ENCODE data around the gene TMEM236. TPM values are rescaled to one million over a fixed set of nuclear protein-coding genes. Genes with fewer than 3 reads are reported as not detected.

Gene TMEM236
- total and polyA plus RNA-seq, 9 of the 15 experiments (the other 6 are each of a cell fraction or from before 2014, with no cell fraction given), result 0.04 to 0.13 (median 0.04) TPM; not detected in 4

DNA sequence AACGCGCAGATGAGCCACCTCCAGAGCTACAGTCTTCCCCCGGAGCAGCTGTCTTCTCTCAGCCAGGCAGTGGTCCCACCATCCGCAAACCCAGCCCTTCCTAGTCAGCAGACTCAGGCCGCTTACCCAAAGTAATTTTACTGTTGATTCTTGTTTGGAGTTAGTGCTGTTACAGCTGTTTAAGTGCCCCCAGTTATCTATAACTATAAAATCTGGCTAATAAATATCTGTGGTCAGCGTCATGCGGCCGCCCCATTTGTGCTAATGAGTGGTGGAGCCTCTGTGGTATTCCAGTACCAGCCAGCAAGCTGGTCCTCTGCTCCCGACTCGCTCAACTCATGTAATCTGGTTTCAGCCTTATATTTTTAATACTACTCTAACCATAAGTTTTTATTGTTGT, 43.2 kb upstream of the TMEM236 start (continued):
- TF ChIP-seq LEF1 (IDR thresholded peaks at IDR 0.05) (no peak), CCAR2 (IDR thresholded peaks at IDR 0.05; ENCODE audit: low read depth, low read length) (no peak), MAFF (IDR thresholded peaks at IDR 0.05; ENCODE audit: low read length) (no peak), POLR2G (IDR thresholded peaks at IDR 0.05; ENCODE audit: low read depth, low read length) (no peak), HLTF (IDR thresholded peaks at IDR 0.05) (no peak)

DNA sequence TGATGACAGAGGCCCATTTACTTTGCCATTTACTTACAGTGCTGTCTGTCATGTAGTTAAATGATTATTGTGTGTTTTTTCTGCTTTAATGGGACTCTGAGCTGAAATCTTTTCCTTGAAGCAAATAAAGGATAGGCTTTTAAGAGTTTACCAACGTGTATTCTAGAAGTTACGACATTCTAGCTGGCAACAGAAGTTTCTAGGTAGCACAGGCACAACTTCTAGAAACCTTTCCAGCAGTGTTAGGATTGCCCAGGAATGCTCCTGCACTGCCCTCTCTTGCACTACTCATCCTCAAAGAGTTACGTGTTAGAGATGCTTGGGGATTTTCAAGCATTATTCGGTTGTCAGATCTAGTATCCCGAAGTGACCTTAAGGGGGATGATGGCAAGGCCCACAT, 42.5 kb upstream of the TMEM236 start:
- FAIRE-seq, result no peak
- no peak overlapping the region for H3K4me3 ChIP-seq
- H3K9me1 ChIP-seq (ENCODE audit: control insufficient read depth, insufficient read depth, low read length), result no peaks in the 10 kb centered on the region
- 89% methylated on average over 5 of the region's 5 CpGs for WGBS (ENCODE audit: insufficient coverage, low coverage, missing lambda C conversion rate)
- no peak for ATAC-seq
- no peaks in the 10 kb centered on the region for H3K4me1 ChIP-seq (replicated peaks in 1 of 2; ENCODE audit: control insufficient read depth in 2 of 2, insufficient read depth in 2 of 2, low read length in 2 of 2)
- ChIA-PET CTCF (ENCODE audit: low intra/inter-chr PET ratio) (no interaction called here), POLR2A (interaction anchor here (1.0 to 1.5 kb wide), 3 partner anchors 11 to 47 kb away, joined by 3 to 5 read pairs (median 4); no protein-coding TSS in a partner anchor)
- in situ Hi-C loops (cut with MboI) (no loop called here), intact Hi-C loops (cut with micrococcal nuclease) (no loop called here)
- H3K27ac ChIP-seq (ENCODE audit: extremely low read depth, low read depth, low read length), result no peak overlapping the region
- H3K27me3 ChIP-seq (ENCODE audit: control insufficient read depth in 2 of 2, insufficient read depth in 2 of 2, low read length in 2 of 2), result no peaks in the 10 kb centered on the region
- DNase-seq (ENCODE audit: extremely low read depth in 1 of 4, low spot score in 3 of 4), result no peak
- H3K9me3 ChIP-seq (replicated peaks; ENCODE audit: control insufficient read depth, insufficient read depth, low read depth, low read length), result no peaks in the 10 kb centered on the region
- no peaks in the 10 kb centered on the region for H3K79me2 ChIP-seq (ENCODE audit: control insufficient read depth, insufficient read depth, low read length)
- no peak overlapping the region for H3K9ac ChIP-seq (ENCODE audit: insufficient read depth in 1 of 2, low read depth in 2 of 2, low read length in 2 of 2)
- no peak for TF ChIP-seq TBL1XR1 (IDR thresholded peaks at IDR 0.05; ENCODE audit: low read length in 2 of 2)
- no peak for TF ChIP-seq POLR3G (IDR thresholded peaks at IDR 0.05; ENCODE audit: extremely low read depth, insufficient read length, insufficient replicate concordance)
- no peak for TF ChIP-seq SRSF7 (optimal IDR thresholded peaks at IDR 0.05; ENCODE audit: low read depth, low read length)
- TF ChIP-seq, protein P1, sequence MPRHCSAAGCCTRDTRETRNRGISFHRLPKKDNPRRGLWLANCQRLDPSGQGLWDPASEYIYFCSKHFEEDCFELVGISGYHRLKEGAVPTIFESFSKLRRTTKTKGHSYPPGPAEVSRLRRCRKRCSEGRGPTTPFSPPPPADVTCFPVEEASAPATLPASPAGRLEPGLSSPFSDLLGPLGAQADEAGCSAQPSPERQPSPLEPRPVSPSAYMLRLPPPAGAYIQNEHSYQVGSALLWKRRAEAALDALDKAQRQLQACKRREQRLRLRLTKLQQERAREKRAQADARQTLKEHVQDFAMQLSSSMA (CRISPR knock-in tag; IDR thresholded peaks at IDR 0.05), result no peak
- TF ChIP-seq MEIS2 (IDR thresholded peaks at IDR 0.05; ENCODE audit: partially characterized antibody), result no peak
- no peak for TF ChIP-seq TAF9B (IDR thresholded peaks at IDR 0.05; ENCODE audit: partially characterized antibody)
- TF ChIP-seq, protein P2, sequence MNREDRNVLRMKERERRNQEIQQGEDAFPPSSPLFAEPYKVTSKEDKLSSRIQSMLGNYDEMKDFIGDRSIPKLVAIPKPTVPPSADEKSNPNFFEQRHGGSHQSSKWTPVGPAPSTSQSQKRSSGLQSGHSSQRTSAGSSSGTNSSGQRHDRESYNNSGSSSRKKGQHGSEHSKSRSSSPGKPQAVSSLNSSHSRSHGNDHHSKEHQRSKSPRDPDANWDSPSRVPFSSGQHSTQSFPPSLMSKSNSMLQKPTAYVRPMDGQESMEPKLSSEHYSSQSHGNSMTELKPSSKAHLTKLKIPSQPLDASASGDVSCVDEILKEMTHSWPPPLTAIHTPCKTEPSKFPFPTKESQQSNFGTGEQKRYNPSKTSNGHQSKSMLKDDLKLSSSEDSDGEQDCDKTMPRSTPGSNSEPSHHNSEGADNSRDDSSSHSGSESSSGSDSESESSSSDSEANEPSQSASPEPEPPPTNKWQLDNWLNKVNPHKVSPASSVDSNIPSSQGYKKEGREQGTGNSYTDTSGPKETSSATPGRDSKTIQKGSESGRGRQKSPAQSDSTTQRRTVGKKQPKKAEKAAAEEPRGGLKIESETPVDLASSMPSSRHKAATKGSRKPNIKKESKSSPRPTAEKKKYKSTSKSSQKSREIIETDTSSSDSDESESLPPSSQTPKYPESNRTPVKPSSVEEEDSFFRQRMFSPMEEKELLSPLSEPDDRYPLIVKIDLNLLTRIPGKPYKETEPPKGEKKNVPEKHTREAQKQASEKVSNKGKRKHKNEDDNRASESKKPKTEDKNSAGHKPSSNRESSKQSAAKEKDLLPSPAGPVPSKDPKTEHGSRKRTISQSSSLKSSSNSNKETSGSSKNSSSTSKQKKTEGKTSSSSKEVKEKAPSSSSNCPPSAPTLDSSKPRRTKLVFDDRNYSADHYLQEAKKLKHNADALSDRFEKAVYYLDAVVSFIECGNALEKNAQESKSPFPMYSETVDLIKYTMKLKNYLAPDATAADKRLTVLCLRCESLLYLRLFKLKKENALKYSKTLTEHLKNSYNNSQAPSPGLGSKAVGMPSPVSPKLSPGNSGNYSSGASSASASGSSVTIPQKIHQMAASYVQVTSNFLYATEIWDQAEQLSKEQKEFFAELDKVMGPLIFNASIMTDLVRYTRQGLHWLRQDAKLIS (CRISPR knock-in tag; IDR thresholded peaks at IDR 0.05), result no peak
- no peak for TF ChIP-seq NEUROD1 (IDR thresholded peaks at IDR 0.05; ENCODE audit: borderline replicate concordance, low read depth, low read length, partially characterized antibody)
- TF ChIP-seq ZC3H4 (CRISPR knock-in tag; IDR thresholded peaks at IDR 0.05; ENCODE audit: borderline replicate concordance), result no peak
- TF ChIP-seq TCFL5 (CRISPR knock-in tag; conservative IDR thresholded peaks at IDR 0.05), result no peak
- TF ChIP-seq KDM5B (IDR thresholded peaks at IDR 0.05; ENCODE audit: insufficient replicate concordance, low read depth, low read length), result no peak
- TF ChIP-seq ZFP1 (CRISPR knock-in tag; IDR thresholded peaks at IDR 0.05), result no peak
- TF ChIP-seq ZC3H11A (IDR thresholded peaks at IDR 0.05; ENCODE audit: low read depth, low read length), result no peak
- TF ChIP-seq SMC3 (conservative IDR thresholded peaks at IDR 0.05; ENCODE audit: insufficient read depth, low read depth, low read length), result no peak
- TF ChIP-seq ZNF41 (CRISPR knock-in tag; conservative IDR thresholded peaks at IDR 0.05), result no peak
- no TSS peak for BruUV-seq (replicated peaks)
- H3K4me2 ChIP-seq (ENCODE audit: insufficient read depth, low read length), result no peak overlapping the region
- H2AFZ ChIP-seq (ENCODE audit: low read depth, low read length), result no peak overlapping the region
- peaks cover 69% of the 10 kb centered on the region for H3K36me3 ChIP-seq (ENCODE audit: control insufficient read depth, insufficient read depth, low read length)
- H4K20me1 ChIP-seq (replicated peaks; ENCODE audit: control insufficient read depth, insufficient read depth, low read length), result no peaks in the 10 kb centered on the region
